Ovary (tissue), 9 donors: ENCODE results near the gene FBXO40. TPM values are rescaled to one million over a fixed set of nuclear protein-coding genes. Genes with fewer than 3 reads are reported as not detected.

Experiments used
- DNase-seq, 5 donors: peaks; one replicate each; pipeline ENCODE4 v3.0.0-alpha.2; 2019 to 2020
- H3K27ac ChIP-seq, 2 donors: fragments of 200-600 bp; one replicate each; pipeline versions ENCODE4 v1.5.1 to v1.8.0; 2019 to 2022
- H3K27me3 ChIP-seq: fragments of 200-600 bp; one replicate; pipeline ENCODE4 v1.8.0; 2022
- H3K36me3 ChIP-seq: fragments of 200-600 bp; sonication (generic); one replicate; pipeline ENCODE4 v1.5.1; 2019
- H3K4me1 ChIP-seq: one replicate; pipeline ENCODE4 v1.8.1; 2013; ENCODE audit warnings: mild to moderate bottlenecking, moderate library complexity; ENCODE audit not compliant: insufficient read depth
- H3K4me3 ChIP-seq: fragments of 200-600 bp; sonication (generic); one replicate; pipeline ENCODE4 v1.5.1; 2017
- H3K9me3 ChIP-seq, 2 donors: fragments of 200-600 bp in 1 of 2; sonication (generic) in 1 of 2; one replicate each; pipeline versions ENCODE4 v1.5.1 to v1.8.1; 2013 to 2019; ENCODE audit warnings: mild to moderate bottlenecking in 1 of 2, moderate library complexity in 1 of 2
- EP300 ChIP-seq: sonication (generic); formaldehyde crosslinking; IDR thresholded peaks from one replicate; pipeline ENCODE4 v1.6.1; 2017; ENCODE audit warnings: antibody characterized with exemption
- POLR2A ChIP-seq: fragments of 450-650 bp; IDR thresholded peaks from one replicate; pipeline ENCODE4 v1.6.1; 2017; ENCODE audit warnings: antibody characterized with exemption, mild to moderate bottlenecking, moderate library complexity
- WGBS, 3 donors: extraction: QIAGEN DNeasy Blood & Tissue Kit in 1 of 3; methylation state at CpG; one replicate each; pipeline versions ENCODE4 v1.1.5 to v1.1.7; 2013 to 2017; 5-methylcytosine and 5-hydroxymethylcytosine counted together
- intact Hi-C, 4 donors: fragments of 100-400 bp; cut with DNase I; formaldehyde crosslinking; loops; one replicate each; pipeline versions ENCODE4 v1.11.0 to v1.15.1; 2022 to 2023
- polyA plus RNA-seq, 2 donors: library from polyadenylated mRNA; stranded (reverse); fragments of 200-250 nt in 1 of 2; fragments of 350-450 nt in 1 of 2; fragmentation: Illumina TruSeq in 1 of 2; extraction: RNeasy Lipid Tissue Mini Kit (QIAGEN cat#74804) in 1 of 2; gene quantifications; one replicate each; pipeline ENCODE4 v1.2.3, GENCODE V29; 2013 to 2014
- total RNA-seq, 7 donors: library from RNA; depleted of rRNA in 2 of 7; stranded (reverse); fragments of >200 nt in 2 of 7; fragmentation: NEBNext Ultra II Directional in 3 of 7; extraction: Animal tissue kit (Norgen Biotek cat#: 25700) in 3 of 7; gene quantifications; one replicate each; pipeline versions ENCODE4 v1.1.0 to v1.2.4, GENCODE V29; 2016 to 2023
- TF ChIP-seq, protein P1 (sequence below), 3 donors: fragments of 450-650 bp in 2 of 3; fragments of 200-600 bp in 1 of 3; IDR thresholded peaks; one replicate each; pipeline versions ENCODE4 v1.5.1 to v1.8.0; 2016 to 2022; ENCODE audit warnings: antibody characterized with exemption in 3 of 3, mild to moderate bottlenecking in 1 of 3
- donor health status: DM: no; HTN: no; CAD: no; lungs with moderate emphysema.
- donor health status: DM: no; HTN: no; CAD: no.
- donor health status: Bipolar disorder and iron deficiency.
- donor health status: DM: yes; HTN: yes; CAD: no.
- donor health status: DM: no; HTN: no; CAD: no.
- donor health status: DM: yes; HTN: yes; CAD: no.

FBXO40 gene
- total and polyA plus RNA-seq, 9 donors: 0.08 to 1.2 (median 0.17) TPM; not detected in 1

DNA sequence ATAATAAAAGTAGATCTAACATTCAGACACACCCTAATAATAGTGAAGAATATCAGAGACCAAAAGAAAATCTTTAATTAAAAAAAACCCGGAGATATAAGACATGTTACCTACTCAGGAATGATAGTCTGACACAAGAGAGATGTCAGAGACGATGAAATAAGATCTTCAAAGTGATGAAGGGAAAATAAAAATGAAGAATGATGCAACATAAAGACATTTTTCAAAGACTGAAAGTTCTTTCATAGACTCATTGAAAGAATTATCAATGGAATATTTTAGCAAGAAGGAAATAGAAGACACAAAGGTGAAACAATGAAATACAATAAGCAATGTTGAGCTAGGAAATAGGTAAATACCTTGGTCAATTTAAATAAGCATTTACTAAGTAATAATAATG, 47.9 kb downstream of the FBXO40 start:
- no peak overlapping the region for H3K4me3 ChIP-seq
- no peaks in the 10 kb centered on the region for H3K36me3 ChIP-seq
- H3K27me3 ChIP-seq: no peaks in the 10 kb centered on the region
- no peaks in the 10 kb centered on the region for H3K4me1 ChIP-seq
- intact Hi-C loops: no loop called here
- H3K27ac ChIP-seq: no peak overlapping the region
- TF ChIP-seq EP300 (no peak), POLR2A (no peak)
- TF ChIP-seq, protein P1, sequence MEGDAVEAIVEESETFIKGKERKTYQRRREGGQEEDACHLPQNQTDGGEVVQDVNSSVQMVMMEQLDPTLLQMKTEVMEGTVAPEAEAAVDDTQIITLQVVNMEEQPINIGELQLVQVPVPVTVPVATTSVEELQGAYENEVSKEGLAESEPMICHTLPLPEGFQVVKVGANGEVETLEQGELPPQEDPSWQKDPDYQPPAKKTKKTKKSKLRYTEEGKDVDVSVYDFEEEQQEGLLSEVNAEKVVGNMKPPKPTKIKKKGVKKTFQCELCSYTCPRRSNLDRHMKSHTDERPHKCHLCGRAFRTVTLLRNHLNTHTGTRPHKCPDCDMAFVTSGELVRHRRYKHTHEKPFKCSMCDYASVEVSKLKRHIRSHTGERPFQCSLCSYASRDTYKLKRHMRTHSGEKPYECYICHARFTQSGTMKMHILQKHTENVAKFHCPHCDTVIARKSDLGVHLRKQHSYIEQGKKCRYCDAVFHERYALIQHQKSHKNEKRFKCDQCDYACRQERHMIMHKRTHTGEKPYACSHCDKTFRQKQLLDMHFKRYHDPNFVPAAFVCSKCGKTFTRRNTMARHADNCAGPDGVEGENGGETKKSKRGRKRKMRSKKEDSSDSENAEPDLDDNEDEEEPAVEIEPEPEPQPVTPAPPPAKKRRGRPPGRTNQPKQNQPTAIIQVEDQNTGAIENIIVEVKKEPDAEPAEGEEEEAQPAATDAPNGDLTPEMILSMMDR (IDR thresholded peaks at IDR 0.05): no peak
- H3K9me3 ChIP-seq: no peaks in the 10 kb centered on the region
- no peak for DNase-seq
- WGBS, 3 donors: 90 to 96% (median 95%) methylated on average over 2 of the region's 2 CpGs

DNA sequence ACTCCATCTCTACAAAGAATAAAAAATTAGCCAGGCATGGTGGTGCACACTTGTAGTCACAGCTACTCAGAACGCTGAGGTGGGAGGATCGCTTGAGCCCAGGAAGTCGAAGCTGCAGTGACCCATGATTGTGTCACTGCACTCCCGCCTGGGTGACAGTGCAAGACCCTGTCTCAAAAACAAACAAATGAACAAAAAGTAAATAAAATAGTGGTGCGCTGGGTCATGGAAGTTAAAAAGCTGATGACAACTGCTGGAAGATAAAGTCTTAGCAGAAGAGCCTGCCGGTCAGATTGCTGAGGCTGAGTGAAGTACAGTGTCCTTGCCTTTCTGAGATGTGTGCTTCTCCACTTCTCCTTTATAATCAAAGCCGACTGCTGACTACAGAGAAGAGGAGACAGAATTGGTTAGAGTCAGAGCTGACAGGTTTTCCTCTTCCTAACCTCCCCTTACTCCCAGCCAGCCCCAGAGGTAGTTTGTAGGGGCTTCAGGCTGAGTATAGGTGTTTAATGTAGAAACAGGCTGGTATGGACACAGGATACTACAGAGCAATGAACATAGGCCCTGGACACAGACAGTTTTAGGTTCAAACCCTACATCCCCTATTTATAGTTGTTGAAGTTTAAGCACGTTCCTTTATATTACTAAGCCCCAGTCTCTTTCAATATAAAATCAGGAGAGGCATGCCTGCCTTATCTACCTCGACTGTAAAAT, 49.6 kb downstream of the FBXO40 start:
- 75 to 84% (median 78%) methylated on average over 9 of the region's 9 CpGs for WGBS, 3 donors
- intact Hi-C loops: no loop called here
- Histone ChIP-seq H3K27me3 (no peaks in the 10 kb centered on the region), H3K4me1 (no peaks in the 10 kb centered on the region), H3K9me3 (no peaks in the 10 kb centered on the region), H3K36me3 (no peaks in the 10 kb centered on the region), H3K4me3 (no peak overlapping the region), H3K27ac (no peak overlapping the region)
- DNase-seq: no peak
- no peak for TF ChIP-seq POLR2A
- no peak for TF ChIP-seq EP300
- TF ChIP-seq, protein P1 (IDR thresholded peaks at IDR 0.05): no peak

DNA sequence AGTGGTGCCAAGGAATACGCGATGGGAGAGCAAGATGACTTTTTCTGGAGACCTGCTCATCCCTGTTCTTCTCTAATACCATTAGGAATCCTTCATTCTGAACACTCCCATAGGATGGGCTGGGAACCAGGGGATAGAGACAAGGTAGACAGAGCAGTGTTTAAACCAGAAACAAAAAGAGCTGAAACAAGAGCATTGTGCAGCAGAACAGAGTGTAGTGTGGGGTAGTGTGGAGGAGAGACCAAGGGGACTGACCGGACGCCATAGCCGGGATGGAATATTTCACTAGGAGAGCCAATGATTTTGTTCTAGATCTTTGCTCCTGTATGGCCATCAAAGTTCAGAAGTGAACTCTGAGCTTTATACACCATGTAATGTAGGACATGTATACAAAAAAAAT, 51.9 kb downstream of the FBXO40 start:
- Histone ChIP-seq H3K4me3 (no peak overlapping the region), H3K4me1 (peaks cover 2% of the 10 kb centered on the region), H3K27me3 (no peaks in the 10 kb centered on the region), H3K27ac (no peak overlapping the region), H3K36me3 (no peaks in the 10 kb centered on the region), H3K9me3 (no peaks in the 10 kb centered on the region)
- no peak for TF ChIP-seq POLR2A
- TF ChIP-seq, protein P1 (IDR thresholded peaks at IDR 0.05): no peak
- no peak for TF ChIP-seq EP300
- intact Hi-C loops: no loop called here
- DNase-seq: no peak
- WGBS, 3 donors: 89 to 93% (median 90%) methylated on average over 5 of the region's 5 CpGs

DNA sequence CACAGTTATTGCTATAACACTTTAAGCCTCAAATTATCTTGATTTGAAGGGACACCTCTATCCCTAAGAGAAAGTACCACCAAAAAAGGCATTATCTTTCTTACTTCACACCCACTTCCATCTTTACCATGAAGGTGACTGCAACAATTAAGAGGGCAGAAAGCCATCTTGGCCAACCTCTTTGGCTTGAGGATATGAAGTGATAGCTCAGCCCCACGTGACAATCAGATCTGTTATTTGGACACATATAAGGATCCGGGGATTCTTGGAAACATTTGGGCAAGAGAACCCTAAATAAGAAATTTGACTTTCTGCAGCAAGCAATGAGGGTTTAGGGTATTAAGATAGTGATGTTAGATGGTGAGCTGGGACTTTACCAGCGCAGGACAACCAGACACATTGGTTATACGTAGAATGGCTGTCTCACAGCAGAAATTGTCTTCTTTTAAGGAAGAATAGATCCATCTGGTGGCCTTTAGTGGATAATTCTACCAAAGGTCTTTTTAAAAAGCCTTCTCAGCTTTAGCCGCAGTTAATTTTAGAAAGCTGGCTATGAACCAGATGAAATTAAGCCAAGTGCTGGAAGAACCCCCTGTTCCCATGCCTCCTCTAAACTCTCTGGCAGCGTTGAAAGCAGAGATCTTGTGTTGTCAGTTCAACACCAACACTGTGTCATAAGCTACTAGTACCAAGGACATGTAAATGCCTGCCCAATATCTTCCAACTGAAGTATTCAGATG, 55.2 kb downstream of the FBXO40 start:
- intact Hi-C loops: no loop called here
- 21 to 27% (median 24%) methylated on average over 6 of the region's 6 CpGs for WGBS, 3 donors
- Histone ChIP-seq H3K36me3 (no peaks in the 10 kb centered on the region), H3K4me1 (peaks cover 2% of the 10 kb centered on the region), H3K27ac (no peak overlapping the region), H3K9me3 (no peaks in the 10 kb centered on the region), H3K4me3 (no peak overlapping the region), H3K27me3 (no peaks in the 10 kb centered on the region)
- peak in 1 of 5 donors; percentile 27 for DNase-seq
- TF ChIP-seq POLR2A (no peak), EP300 (no peak)
- TF ChIP-seq, protein P1 (IDR thresholded peaks at IDR 0.05): no peak
